ENCODE data around the gene AMY2B.
"Not testable (repeated sequence)": the region's sequence is repeated elsewhere in the genome, so short reads cannot be mapped to it uniquely, and the experiment has no call there.

AMY2B gene

GRCh38 chr1:103571289-103571688 is at the start of gene AMY2B:
TSS of gene AMY2B (plus strand) at chr1:103571589. CDS start at chr1:103571603, 14 bp downstream.
- TF ChIP-seq CREB1, TCF12, REST (IDR thresholded peaks at IDR 0.05; ENCODE audit: low read depth): not testable (repeated sequence)

- TF ChIP-seq TCF12 (IDR thresholded peaks at IDR 0.05; ENCODE audit: low read depth) (no peak), YY1 (IDR thresholded peaks at IDR 0.05; ENCODE audit: low read depth) (no peak), EP300 (IDR thresholded peaks at IDR 0.05; ENCODE audit: borderline replicate concordance) (no peak), MAX (IDR thresholded peaks at IDR 0.05) (no peak), TAF1 (IDR thresholded peaks at IDR 0.05; ENCODE audit: low read depth) (no peak)
Measured at GRCh38 chr1:103523346-103523745, 48.0 kb upstream of the AMY2B start.

GRCh38 chr1:103525114-103525606 is 46.2 kb upstream of the AMY2B start:
- TF ChIP-seq REST (IDR thresholded peaks at IDR 0.05; ENCODE audit: low read depth), result no peak
- no peak for TF ChIP-seq USF1 (IDR thresholded peaks at IDR 0.05)
- TF ChIP-seq CREB1 (IDR thresholded peaks at IDR 0.05; ENCODE audit: low read depth), result no peak
- no peak for TF ChIP-seq CEBPB (IDR thresholded peaks at IDR 0.05)
- no peak for TF ChIP-seq EP300 (IDR thresholded peaks at IDR 0.05; ENCODE audit: borderline replicate concordance)
- no peak for TF ChIP-seq FOXM1 (IDR thresholded peaks at IDR 0.05; ENCODE audit: borderline replicate concordance, low read depth)

- TF ChIP-seq RAD21 (IDR thresholded peaks at IDR 0.05; ENCODE audit: low read depth) (no peak), TEAD4 (IDR thresholded peaks at IDR 0.05) (peak; percentile 49; the same call in 1 of the 2 replicates), MAX (IDR thresholded peaks at IDR 0.05) (peak; percentile 84), TAF1 (IDR thresholded peaks at IDR 0.05; ENCODE audit: low read depth) (peak; percentile 68), USF1 (IDR thresholded peaks at IDR 0.05) (no peak), ZBTB7A (IDR thresholded peaks at IDR 0.05; ENCODE audit: low read depth) (no peak), YY1 (IDR thresholded peaks at IDR 0.05; ENCODE audit: low read depth) (no peak), REST (IDR thresholded peaks at IDR 0.05; ENCODE audit: low read depth) (no peak), NFIC (IDR thresholded peaks at IDR 0.05) (no peak), EP300 (IDR thresholded peaks at IDR 0.05; ENCODE audit: borderline replicate concordance) (no peak)
Measured at GRCh38 chr1:103525607-103526507, 45.5 kb upstream of the AMY2B start, which contains the start of gene RNPC3. TSS of gene RNPC3 (plus strand) at chr1:103525699. CDS start at chr1:103526071, 372 bp downstream.

GRCh38 chr1:103527331-103527730 is 44.1 kb upstream of the AMY2B start:
- no peak for TF ChIP-seq TEAD4 (IDR thresholded peaks at IDR 0.05)
- TF ChIP-seq FOXM1 (IDR thresholded peaks at IDR 0.05; ENCODE audit: borderline replicate concordance, low read depth), result no peak
- no peak for TF ChIP-seq EP300 (IDR thresholded peaks at IDR 0.05; ENCODE audit: borderline replicate concordance)
- no peak for TF ChIP-seq YY1 (IDR thresholded peaks at IDR 0.05; ENCODE audit: low read depth)
- no peak for TF ChIP-seq CEBPB (IDR thresholded peaks at IDR 0.05)
- no peak for TF ChIP-seq RAD21 (IDR thresholded peaks at IDR 0.05; ENCODE audit: low read depth)
- TF ChIP-seq TCF12 (IDR thresholded peaks at IDR 0.05; ENCODE audit: low read depth), result no peak
- no peak for TF ChIP-seq USF1 (IDR thresholded peaks at IDR 0.05)
- no peak for TF ChIP-seq ZBTB7A (IDR thresholded peaks at IDR 0.05; ENCODE audit: low read depth)
- TF ChIP-seq CREB1 (IDR thresholded peaks at IDR 0.05; ENCODE audit: low read depth), result no peak
- no peak for TF ChIP-seq MAX (IDR thresholded peaks at IDR 0.05)
- no peak for TF ChIP-seq NFIC (IDR thresholded peaks at IDR 0.05)
- TF ChIP-seq TAF1 (IDR thresholded peaks at IDR 0.05; ENCODE audit: low read depth), result no peak
- TF ChIP-seq EGR1 (IDR thresholded peaks at IDR 0.05), result no peak
- TF ChIP-seq REST (IDR thresholded peaks at IDR 0.05; ENCODE audit: low read depth), result no peak
